Measurements from ENCODE around the gene ENKUR. TPM values are rescaled to one million over a fixed set of nuclear protein-coding genes. Genes with fewer than 3 reads are reported as not detected.

ENKUR gene
- total and polyA plus RNA-seq, 4 donors = 0.08 to 0.15 (median 0.13) TPM

DNA sequence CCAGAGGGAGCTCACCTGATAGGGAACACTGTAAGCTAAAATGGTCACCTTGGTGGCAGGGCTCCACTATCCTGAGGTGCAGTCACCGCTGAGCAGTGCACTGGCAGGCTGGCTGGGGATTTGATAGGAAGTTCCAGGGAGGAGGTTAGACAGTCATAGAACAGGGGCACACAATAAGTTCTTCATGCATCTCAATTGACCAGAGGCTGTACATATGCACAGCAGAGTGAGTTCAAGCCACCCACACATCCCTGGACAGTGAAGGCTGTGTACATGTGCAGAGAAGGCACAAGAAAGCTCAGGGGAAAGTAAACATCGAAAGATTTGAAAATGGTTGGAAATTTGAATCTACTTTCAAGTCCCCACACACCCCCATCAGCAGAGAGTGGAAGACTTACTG is 77.4 kb downstream of the ENKUR start:
- no peak for DNase-seq (ENCODE audit: low spot score)
- no peaks in the 10 kb centered on the region for H3K27me3 ChIP-seq (ENCODE audit: control insufficient read depth in 4 of 4, insufficient read depth in 4 of 4, low read length in 3 of 4)
- no peaks in the 10 kb centered on the region for H3K9me3 ChIP-seq (ENCODE audit: control insufficient read depth in 4 of 4, low read length in 3 of 4)
- H3K4me1 ChIP-seq (ENCODE audit: control insufficient read depth in 4 of 4, insufficient read depth in 4 of 4, low read length in 3 of 4) = no peaks in the 10 kb centered on the region
- H3K4me3 ChIP-seq (ENCODE audit: low read depth in 1 of 3, low read length in 3 of 3) = no peak overlapping the region
- H3K27ac ChIP-seq (ENCODE audit: low read depth in 1 of 2, low read length in 2 of 2) = no peak overlapping the region
- WGBS = 97% methylated on average over 2 of the region's 2 CpGs
- no peaks in the 10 kb centered on the region for H3K36me3 ChIP-seq (ENCODE audit: control insufficient read depth in 4 of 4, insufficient read depth in 3 of 4, low read depth in 1 of 4, low read length in 3 of 4)
- H3K9ac ChIP-seq (ENCODE audit: low read depth in 1 of 2, low read length in 2 of 2) = no peak overlapping the region
- no peak for TF ChIP-seq JUND (IDR thresholded peaks at IDR 0.05)
- no peak for TF ChIP-seq FOXA2 (IDR thresholded peaks at IDR 0.05)
- no peak for TF ChIP-seq NR2F2 (IDR thresholded peaks at IDR 0.05)
- TF ChIP-seq SP1 (IDR thresholded peaks at IDR 0.05) = no peak
- TF ChIP-seq FOXA1 (IDR thresholded peaks at IDR 0.05) = no peak
- no peak for TF ChIP-seq HNF4G (IDR thresholded peaks at IDR 0.05)
- no peak for TF ChIP-seq YY1 (IDR thresholded peaks at IDR 0.05)

DNA sequence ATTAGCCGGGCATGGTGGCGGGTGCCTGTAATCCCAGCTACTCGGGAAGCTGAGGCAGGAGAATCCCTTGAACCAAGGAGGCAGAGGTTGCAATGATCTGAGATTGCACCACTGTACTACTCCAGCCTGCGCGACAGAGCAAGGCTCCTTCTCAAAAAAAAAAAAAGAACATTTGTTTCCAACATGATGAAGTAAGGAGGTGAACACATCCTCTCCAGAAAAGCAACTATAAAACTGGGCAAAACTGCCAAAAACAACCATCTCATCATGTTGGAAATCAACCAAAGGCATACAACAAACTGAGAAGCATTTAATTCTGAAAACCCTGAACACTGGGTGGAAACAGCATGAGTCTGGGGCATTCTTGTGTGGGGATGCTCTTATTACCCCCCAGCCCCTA is 77.9 kb downstream of the ENKUR start:
- Histone ChIP-seq H3K36me3 (ENCODE audit: control insufficient read depth in 4 of 4, insufficient read depth in 3 of 4, low read depth in 1 of 4, low read length in 3 of 4) (no peaks in the 10 kb centered on the region), H3K4me3 (ENCODE audit: low read depth in 1 of 3, low read length in 3 of 3) (no peak overlapping the region), H3K27ac (ENCODE audit: low read depth in 1 of 2, low read length in 2 of 2) (no peak overlapping the region), H3K9ac (ENCODE audit: low read depth in 1 of 2, low read length in 2 of 2) (no peak overlapping the region), H3K27me3 (ENCODE audit: control insufficient read depth in 4 of 4, insufficient read depth in 4 of 4, low read length in 3 of 4) (no peaks in the 10 kb centered on the region), H3K4me1 (ENCODE audit: control insufficient read depth in 4 of 4, insufficient read depth in 4 of 4, low read length in 3 of 4) (no peaks in the 10 kb centered on the region), H3K9me3 (ENCODE audit: control insufficient read depth in 4 of 4, low read length in 3 of 4) (no peaks in the 10 kb centered on the region)
- no peak for DNase-seq (ENCODE audit: low spot score)
- TF ChIP-seq HNF4A (conservative IDR thresholded peaks at IDR 0.05) (no peak), RAD21 (IDR thresholded peaks at IDR 0.05) (no peak), TAF1 (conservative IDR thresholded peaks at IDR 0.05) (no peak), EGR1 (IDR thresholded peaks at IDR 0.05; ENCODE audit: low read depth in 2 of 2) (no peak), FOXA2 (IDR thresholded peaks at IDR 0.05) (no peak), JUND (IDR thresholded peaks at IDR 0.05) (no peak), FOXA1 (IDR thresholded peaks at IDR 0.05) (no peak), YY1 (IDR thresholded peaks at IDR 0.05) (no peak), SP1 (IDR thresholded peaks at IDR 0.05) (no peak), NR2F2 (IDR thresholded peaks at IDR 0.05) (no peak), HNF4G (IDR thresholded peaks at IDR 0.05) (no peak)
- TF ChIP-seq, protein P1, sequence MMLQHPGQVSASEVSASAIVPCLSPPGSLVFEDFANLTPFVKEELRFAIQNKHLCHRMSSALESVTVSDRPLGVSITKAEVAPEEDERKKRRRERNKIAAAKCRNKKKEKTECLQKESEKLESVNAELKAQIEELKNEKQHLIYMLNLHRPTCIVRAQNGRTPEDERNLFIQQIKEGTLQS (IDR thresholded peaks at IDR 0.05) = no peak
- TF ChIP-seq, protein P2, sequence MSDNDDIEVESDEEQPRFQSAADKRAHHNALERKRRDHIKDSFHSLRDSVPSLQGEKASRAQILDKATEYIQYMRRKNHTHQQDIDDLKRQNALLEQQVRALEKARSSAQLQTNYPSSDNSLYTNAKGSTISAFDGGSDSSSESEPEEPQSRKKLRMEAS (IDR thresholded peaks at IDR 0.05) = no peak
- TF ChIP-seq, protein P3, sequence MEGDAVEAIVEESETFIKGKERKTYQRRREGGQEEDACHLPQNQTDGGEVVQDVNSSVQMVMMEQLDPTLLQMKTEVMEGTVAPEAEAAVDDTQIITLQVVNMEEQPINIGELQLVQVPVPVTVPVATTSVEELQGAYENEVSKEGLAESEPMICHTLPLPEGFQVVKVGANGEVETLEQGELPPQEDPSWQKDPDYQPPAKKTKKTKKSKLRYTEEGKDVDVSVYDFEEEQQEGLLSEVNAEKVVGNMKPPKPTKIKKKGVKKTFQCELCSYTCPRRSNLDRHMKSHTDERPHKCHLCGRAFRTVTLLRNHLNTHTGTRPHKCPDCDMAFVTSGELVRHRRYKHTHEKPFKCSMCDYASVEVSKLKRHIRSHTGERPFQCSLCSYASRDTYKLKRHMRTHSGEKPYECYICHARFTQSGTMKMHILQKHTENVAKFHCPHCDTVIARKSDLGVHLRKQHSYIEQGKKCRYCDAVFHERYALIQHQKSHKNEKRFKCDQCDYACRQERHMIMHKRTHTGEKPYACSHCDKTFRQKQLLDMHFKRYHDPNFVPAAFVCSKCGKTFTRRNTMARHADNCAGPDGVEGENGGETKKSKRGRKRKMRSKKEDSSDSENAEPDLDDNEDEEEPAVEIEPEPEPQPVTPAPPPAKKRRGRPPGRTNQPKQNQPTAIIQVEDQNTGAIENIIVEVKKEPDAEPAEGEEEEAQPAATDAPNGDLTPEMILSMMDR (IDR thresholded peaks at IDR 0.05; ENCODE audit: low read depth, low read length, missing input control) = no peak
- TF ChIP-seq, protein P4, sequence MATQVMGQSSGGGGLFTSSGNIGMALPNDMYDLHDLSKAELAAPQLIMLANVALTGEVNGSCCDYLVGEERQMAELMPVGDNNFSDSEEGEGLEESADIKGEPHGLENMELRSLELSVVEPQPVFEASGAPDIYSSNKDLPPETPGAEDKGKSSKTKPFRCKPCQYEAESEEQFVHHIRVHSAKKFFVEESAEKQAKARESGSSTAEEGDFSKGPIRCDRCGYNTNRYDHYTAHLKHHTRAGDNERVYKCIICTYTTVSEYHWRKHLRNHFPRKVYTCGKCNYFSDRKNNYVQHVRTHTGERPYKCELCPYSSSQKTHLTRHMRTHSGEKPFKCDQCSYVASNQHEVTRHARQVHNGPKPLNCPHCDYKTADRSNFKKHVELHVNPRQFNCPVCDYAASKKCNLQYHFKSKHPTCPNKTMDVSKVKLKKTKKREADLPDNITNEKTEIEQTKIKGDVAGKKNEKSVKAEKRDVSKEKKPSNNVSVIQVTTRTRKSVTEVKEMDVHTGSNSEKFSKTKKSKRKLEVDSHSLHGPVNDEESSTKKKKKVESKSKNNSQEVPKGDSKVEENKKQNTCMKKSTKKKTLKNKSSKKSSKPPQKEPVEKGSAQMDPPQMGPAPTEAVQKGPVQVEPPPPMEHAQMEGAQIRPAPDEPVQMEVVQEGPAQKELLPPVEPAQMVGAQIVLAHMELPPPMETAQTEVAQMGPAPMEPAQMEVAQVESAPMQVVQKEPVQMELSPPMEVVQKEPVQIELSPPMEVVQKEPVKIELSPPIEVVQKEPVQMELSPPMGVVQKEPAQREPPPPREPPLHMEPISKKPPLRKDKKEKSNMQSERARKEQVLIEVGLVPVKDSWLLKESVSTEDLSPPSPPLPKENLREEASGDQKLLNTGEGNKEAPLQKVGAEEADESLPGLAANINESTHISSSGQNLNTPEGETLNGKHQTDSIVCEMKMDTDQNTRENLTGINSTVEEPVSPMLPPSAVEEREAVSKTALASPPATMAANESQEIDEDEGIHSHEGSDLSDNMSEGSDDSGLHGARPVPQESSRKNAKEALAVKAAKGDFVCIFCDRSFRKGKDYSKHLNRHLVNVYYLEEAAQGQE (IDR thresholded peaks at IDR 0.05) = no peak
- TF ChIP-seq, protein P5, sequence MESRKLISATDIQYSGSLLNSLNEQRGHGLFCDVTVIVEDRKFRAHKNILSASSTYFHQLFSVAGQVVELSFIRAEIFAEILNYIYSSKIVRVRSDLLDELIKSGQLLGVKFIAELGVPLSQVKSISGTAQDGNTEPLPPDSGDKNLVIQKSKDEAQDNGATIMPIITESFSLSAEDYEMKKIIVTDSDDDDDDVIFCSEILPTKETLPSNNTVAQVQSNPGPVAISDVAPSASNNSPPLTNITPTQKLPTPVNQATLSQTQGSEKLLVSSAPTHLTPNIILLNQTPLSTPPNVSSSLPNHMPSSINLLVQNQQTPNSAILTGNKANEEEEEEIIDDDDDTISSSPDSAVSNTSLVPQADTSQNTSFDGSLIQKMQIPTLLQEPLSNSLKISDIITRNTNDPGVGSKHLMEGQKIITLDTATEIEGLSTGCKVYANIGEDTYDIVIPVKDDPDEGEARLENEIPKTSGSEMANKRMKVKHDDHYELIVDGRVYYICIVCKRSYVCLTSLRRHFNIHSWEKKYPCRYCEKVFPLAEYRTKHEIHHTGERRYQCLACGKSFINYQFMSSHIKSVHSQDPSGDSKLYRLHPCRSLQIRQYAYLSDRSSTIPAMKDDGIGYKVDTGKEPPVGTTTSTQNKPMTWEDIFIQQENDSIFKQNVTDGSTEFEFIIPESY (IDR thresholded peaks at IDR 0.05) = no peak
- WGBS = 98% methylated on average over 5 of the region's 5 CpGs

All from liver (tissue), 9 donors.